Stimulated activated CD4-positive, alpha-beta T cell treated with anti-CD3 and anti-CD28 coated beads, TNF-alpha, amount 100 ng/mL, for 24 hours (primary cell): ENCODE measurements around the gene ROGDI.

Source experiments
- DNase-seq, 3 experiments: peaks; one replicate each; pipeline ENCODE4 v3.0.0-alpha.2; 2020; ENCODE audit warnings: low read depth in 3 of 3

ROGDI gene

GRCh38 chr16:4801962-4802658 is at the start of gene ROGDI:
Gene ROGDI, minus strand, starts transcription at chr16:4802633. Its CDS starts 62 bp downstream, at chr16:4802571.
- DNase-seq = peak; percentile 39 to 75 (median 50)

GRCh38 chr16:4850211-4850610 is 47.8 kb upstream of the ROGDI start:
- DNase-seq = no peak

- DNase-seq = peak; percentile 14 to 39 (median 22)
Measured at GRCh38 chr16:4847774-4848587, 45.5 kb upstream of the ROGDI start.

- peak; percentile 100 for DNase-seq
Measured at GRCh38 chr16:4846901-4847773, 44.7 kb upstream of the ROGDI start, which contains the start of the genes GLYR1 and UBN1. Gene GLYR1, minus strand, starts transcription at chr16:4847288. Its CDS starts 23 bp downstream, at chr16:4847265. Gene UBN1, plus strand, starts transcription at chr16:4847481. Its CDS starts 5,437 bp downstream, at chr16:4852918.

- DNase-seq = peak in 2 of 3 experiments; percentile 1 to 21
Measured at GRCh38 chr16:4846503-4846900, 44.1 kb upstream of the ROGDI start.

- no peak for DNase-seq
Measured at GRCh38 chr16:4840984-4841383, 38.6 kb upstream of the ROGDI start.

- DNase-seq = no peak
Measured at GRCh38 chr16:4839942-4840341, 37.5 kb upstream of the ROGDI start.

GRCh38 chr16:4837733-4838501 is 35.5 kb upstream of the ROGDI start:
- DNase-seq = no peak

- no peak for DNase-seq
Measured at GRCh38 chr16:4836727-4837126, 34.3 kb upstream of the ROGDI start.

- no peak for DNase-seq
Measured at GRCh38 chr16:4833584-4833983, 31.2 kb upstream of the ROGDI start.

GRCh38 chr16:4832698-4833343 is 30.4 kb upstream of the ROGDI start:
- no peak for DNase-seq

- DNase-seq = no peak
Measured at GRCh38 chr16:4831616-4832015, 29.2 kb upstream of the ROGDI start.

GRCh38 chr16:4830408-4830807 is 28.0 kb upstream of the ROGDI start:
- no peak for DNase-seq

- no peak for DNase-seq
Measured at GRCh38 chr16:4828567-4829321, 26.3 kb upstream of the ROGDI start.

- DNase-seq = no peak
Measured at GRCh38 chr16:4826980-4827379, 24.5 kb upstream of the ROGDI start.

GRCh38 chr16:4826526-4826925 is 24.1 kb upstream of the ROGDI start:
- no peak for DNase-seq

- no peak for DNase-seq
Measured at GRCh38 chr16:4825196-4825595, 22.8 kb upstream of the ROGDI start.

GRCh38 chr16:4820652-4821051 is 18.2 kb upstream of the ROGDI start:
- no peak for DNase-seq

GRCh38 chr16:4814542-4815173 is 12.2 kb upstream of the ROGDI start:
- no peak for DNase-seq
